GM23248 (cell line): ENCODE data around the gene MSH6.

Experiments used
- EZH2 ChIP-seq: fragments of 200-600 bp; sonication (generic); IDR thresholded peaks from 2 replicates; pipeline ENCODE4 v1.6.1; 2018; ENCODE audit warnings: antibody characterized with exemption, mild to moderate bottlenecking; ENCODE audit not compliant: insufficient read depth, poor library complexity, severe bottlenecking
- EZH2phosphoT487 ChIP-seq: fragments of 200-600 bp; sonication (generic); IDR thresholded peaks from 2 replicates; pipeline ENCODE4 v1.6.1; 2018; ENCODE audit warnings: antibody characterized with exemption, moderate library complexity, mild to moderate bottlenecking, low read depth; ENCODE audit not compliant: insufficient read depth

GRCh38 chr2:47778698-47779425, 4.1 kb upstream of the MSH6 start:
- TF ChIP-seq EZH2 (no peak), EZH2phosphoT487 (no peak)
